Measurements from ENCODE around the gene OR51S1. TPM values are rescaled to one million over a fixed set of nuclear protein-coding genes. Genes with fewer than 3 reads are reported as not detected.

The OR51S1 gene
- total and polyA plus RNA-seq, 2 donors (not counting 3 experiments of a cell fraction or from before 2014, with no cell fraction given) = not detected

DNA sequence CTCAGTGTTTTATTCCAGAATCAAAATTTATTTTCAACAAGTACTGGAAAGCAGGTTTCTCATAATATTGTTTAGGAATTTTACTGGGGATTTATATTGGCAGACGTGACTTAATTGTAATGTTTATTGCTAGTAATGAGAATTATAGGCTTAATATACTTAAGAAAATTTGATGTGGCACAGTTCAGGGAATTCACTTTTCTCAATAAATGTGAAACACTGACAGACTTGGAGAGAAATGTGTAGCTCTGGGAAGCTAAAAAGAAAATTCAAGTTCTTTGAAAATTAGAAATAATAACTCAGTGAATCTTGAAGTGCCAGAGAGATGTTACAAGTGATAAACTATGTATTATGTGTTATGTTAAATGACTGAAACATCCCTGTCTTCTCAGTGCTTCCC, 28.0 kb downstream of the OR51S1 start, which contains the start of gene OR51F2:
OR51F2 (plus strand) TSS at position 301 of the 400 bp plus-strand sequence. CDS start 101 bp downstream, outside the sequence.
- H3K36me3 ChIP-seq (ENCODE audit: control insufficient read depth in 2 of 2, extremely low read depth in 1 of 2, insufficient read depth in 2 of 2, low read length in 2 of 2) = no peaks in the 10 kb centered on the region
- TF ChIP-seq POLR2A (IDR thresholded peaks at IDR 0.05; ENCODE audit: low read depth, low read length) (no peak), MYC (IDR thresholded peaks at IDR 0.05; ENCODE audit: low read depth, low read length) (no peak), FOS (IDR thresholded peaks at IDR 0.05; ENCODE audit: borderline replicate concordance, insufficient read depth, low read length) (no peak), JUN (IDR thresholded peaks at IDR 0.05; ENCODE audit: borderline replicate concordance, insufficient read depth, insufficient read length, low read depth) (no peak), EZH2 (IDR thresholded peaks at IDR 0.05; ENCODE audit: borderline replicate concordance, low read depth, low read length, severe bottlenecking) (no peak), GATA2 (IDR thresholded peaks at IDR 0.05; ENCODE audit: insufficient read depth, insufficient read length, low read depth, low read length) (no peak), POLR2AphosphoS5 (IDR thresholded peaks at IDR 0.05; ENCODE audit: insufficient read depth, low read depth, low read length) (no peak)
- TF ChIP-seq, protein P1, sequence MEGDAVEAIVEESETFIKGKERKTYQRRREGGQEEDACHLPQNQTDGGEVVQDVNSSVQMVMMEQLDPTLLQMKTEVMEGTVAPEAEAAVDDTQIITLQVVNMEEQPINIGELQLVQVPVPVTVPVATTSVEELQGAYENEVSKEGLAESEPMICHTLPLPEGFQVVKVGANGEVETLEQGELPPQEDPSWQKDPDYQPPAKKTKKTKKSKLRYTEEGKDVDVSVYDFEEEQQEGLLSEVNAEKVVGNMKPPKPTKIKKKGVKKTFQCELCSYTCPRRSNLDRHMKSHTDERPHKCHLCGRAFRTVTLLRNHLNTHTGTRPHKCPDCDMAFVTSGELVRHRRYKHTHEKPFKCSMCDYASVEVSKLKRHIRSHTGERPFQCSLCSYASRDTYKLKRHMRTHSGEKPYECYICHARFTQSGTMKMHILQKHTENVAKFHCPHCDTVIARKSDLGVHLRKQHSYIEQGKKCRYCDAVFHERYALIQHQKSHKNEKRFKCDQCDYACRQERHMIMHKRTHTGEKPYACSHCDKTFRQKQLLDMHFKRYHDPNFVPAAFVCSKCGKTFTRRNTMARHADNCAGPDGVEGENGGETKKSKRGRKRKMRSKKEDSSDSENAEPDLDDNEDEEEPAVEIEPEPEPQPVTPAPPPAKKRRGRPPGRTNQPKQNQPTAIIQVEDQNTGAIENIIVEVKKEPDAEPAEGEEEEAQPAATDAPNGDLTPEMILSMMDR (IDR thresholded peaks at IDR 0.05; ENCODE audit: extremely low read depth in 1 of 2, insufficient read depth in 1 of 2, low read depth in 1 of 2, low read length in 2 of 2) = no peak
- TF ChIP-seq, protein P2, sequence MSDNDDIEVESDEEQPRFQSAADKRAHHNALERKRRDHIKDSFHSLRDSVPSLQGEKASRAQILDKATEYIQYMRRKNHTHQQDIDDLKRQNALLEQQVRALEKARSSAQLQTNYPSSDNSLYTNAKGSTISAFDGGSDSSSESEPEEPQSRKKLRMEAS (IDR thresholded peaks at IDR 0.05; ENCODE audit: insufficient read depth, insufficient read length) = no peak
- H3K9ac ChIP-seq (replicated peaks; ENCODE audit: extremely low read depth, insufficient read depth, low read length) = no peak within 1 kb of the TSS
- H3K4me3 ChIP-seq (replicated peaks in 1 of 3; ENCODE audit: insufficient read depth in 1 of 3, low read depth in 1 of 3, low read length in 3 of 3) = no peak within 1 kb of the TSS
- no peak for DNase-seq (ENCODE audit: low read depth, low spot score)
- ChIA-PET CTCF (no interaction called here), POLR2A (no interaction called here)
- no peaks in the 10 kb centered on the region for H3K9me1 ChIP-seq (replicated peaks; ENCODE audit: control insufficient read depth, extremely low read depth, insufficient read depth, low read length)
- FAIRE-seq = no peak
- dilution Hi-C loops (cut with MboI; ENCODE audit: extremely low pct_ligation_motif_present, low sequenced_read_pairs) (no loop called here), intact Hi-C loops (cut with micrococcal nuclease) (no loop called here)
- H3K9me3 ChIP-seq (replicated peaks; ENCODE audit: control insufficient read depth, insufficient read depth, low read length) = no peaks in the 10 kb centered on the region
- no peak within 1 kb of the TSS for H3K4me2 ChIP-seq (ENCODE audit: insufficient read depth, low read length)
- H3K79me2 ChIP-seq (ENCODE audit: control insufficient read depth, insufficient read depth, low read length) = no peaks in the 10 kb centered on the region
- no peak within 1 kb of the TSS for H3K27ac ChIP-seq (ENCODE audit: insufficient read depth, low read depth, low read length)
- no peak within 1 kb of the TSS for H2AFZ ChIP-seq (ENCODE audit: low read depth, low read length)
- H3K27me3 ChIP-seq (ENCODE audit: control insufficient read depth in 2 of 2, insufficient read depth in 2 of 2, low read length in 2 of 2) = no peaks in the 10 kb centered on the region
- H3K4me1 ChIP-seq (ENCODE audit: control insufficient read depth, extremely low read depth, insufficient read depth, low read length) = no peaks in the 10 kb centered on the region
- BruUV-seq (replicated peaks) = no TSS peak
- no peaks in the 10 kb centered on the region for H4K20me1 ChIP-seq (replicated peaks; ENCODE audit: control insufficient read depth, extremely low read depth, insufficient read depth, low read length)

All from endothelial cell of umbilical vein (primary cell).